ENCODE data around the gene PAGE2. TPM values are rescaled to one million over a fixed set of nuclear protein-coding genes. Genes with fewer than 3 reads are reported as not detected.

The PAGE2 gene
- not detected in 2 replicates for total RNA-seq

GRCh38 chrX:55088795-55089489, at the start of gene PAGE2:
Gene PAGE2 (plus strand): TSS chrX:55089018. CDS start chrX:55090021, 1,003 bp downstream.

GRCh38 chrX:55074851-55075467, 13.9 kb upstream of the PAGE2 start, which contains the start of gene PAGE2B:
Gene PAGE2B (plus strand): TSS chrX:55075030. CDS start chrX:55076042, 1,012 bp downstream.

Other genes with a start within 250 kb of the PAGE2 start
- 20.0 and 21.3 TPM in 2 replicates for gene TRO, start 168.2 kb upstream of the PAGE2 start, total RNA-seq
- 0.13 TPM in 1 of 2 replicates, not detected in the other for gene PFKFB1, start 94.8 kb upstream of the PAGE2 start, total RNA-seq
- gene APEX2, start 88.7 kb upstream of the PAGE2 start, total RNA-seq, result 5.4 and 7.5 TPM in 2 replicates
- gene ALAS2, start 58.0 kb upstream of the PAGE2 start, total RNA-seq, result not detected in 2 replicates
- gene PAGE2B, start 14.0 kb upstream of the PAGE2 start, total RNA-seq, result not detected in 2 replicates
- gene PAGE5, start 131.3 kb downstream of the PAGE2 start, total RNA-seq, result not detected in 2 replicates
- not detected in 2 replicates for gene PAGE3, start 175.9 kb downstream of the PAGE2 start, total RNA-seq